Duodenal mucosa (tissue), 2 donors: ENCODE data around the gene HSPBP1.

ENCODE experiments used
- H3K27ac ChIP-seq: one replicate; pipeline ENCODE4 v1.7.0; 2013; ENCODE audit warnings: low read depth, low read length
- H3K27me3 ChIP-seq, 2 donors: one replicate each; pipeline ENCODE4 v1.7.0; 2013; ENCODE audit warnings: low read length in 2 of 2, control low read depth in 1 of 2; ENCODE audit not compliant: insufficient read depth in 2 of 2, control insufficient read depth in 1 of 2
- H3K36me3 ChIP-seq, 2 donors: one replicate each; pipeline ENCODE4 v1.7.0; 2013; ENCODE audit warnings: low read length in 2 of 2, control low read depth in 1 of 2; ENCODE audit not compliant: insufficient read depth in 2 of 2, control insufficient read depth in 1 of 2
- H3K4me1 ChIP-seq, 2 donors: one replicate each; pipeline ENCODE4 v1.7.0; 2013; ENCODE audit warnings: low read length in 2 of 2, control low read depth in 1 of 2; ENCODE audit not compliant: insufficient read depth in 2 of 2, control insufficient read depth in 1 of 2
- H3K4me3 ChIP-seq, 2 donors: one replicate each; pipeline ENCODE4 v1.7.0; 2013; ENCODE audit warnings: low read length in 2 of 2, low read depth in 1 of 2
- H3K9ac ChIP-seq, 2 donors: one replicate each; pipeline ENCODE4 v1.7.0; 2013; ENCODE audit warnings: low read length in 2 of 2, low read depth in 1 of 2
- H3K9me3 ChIP-seq, 2 donors: one replicate each; pipeline ENCODE4 v1.7.0; 2013; ENCODE audit warnings: low read length in 2 of 2, control low read depth in 1 of 2; ENCODE audit not compliant: control insufficient read depth in 1 of 2

Gene HSPBP1

DNA sequence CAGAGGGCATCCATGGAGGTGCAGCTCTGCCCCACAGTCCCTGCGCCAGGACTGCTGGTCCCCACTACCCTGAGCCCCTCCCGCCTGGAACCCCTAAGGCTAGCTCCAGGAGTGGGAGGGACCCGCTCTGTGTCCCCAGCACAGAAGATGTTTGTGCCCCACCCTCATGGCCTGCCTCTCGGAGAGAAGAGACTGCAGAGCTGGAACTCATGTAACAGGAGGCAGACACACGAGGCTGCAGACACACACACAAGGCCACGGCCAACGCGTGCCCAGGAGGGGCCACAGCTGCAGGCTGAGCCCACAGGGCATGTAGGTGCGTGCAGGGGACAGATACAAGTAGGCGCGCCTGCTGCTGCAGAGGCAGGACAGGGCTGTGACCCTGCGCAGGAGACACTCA, 40.9 kb downstream of the HSPBP1 start:
- no peak overlapping the region for H3K9ac ChIP-seq
- H3K27me3 ChIP-seq, result no peaks in the 10 kb centered on the region
- H3K4me3 ChIP-seq, result no peak overlapping the region
- no peaks in the 10 kb centered on the region for H3K9me3 ChIP-seq
- H3K36me3 ChIP-seq, result peaks cover 66 to 87% of the 10 kb centered on the region in 2 donors
- no peaks in the 10 kb centered on the region for H3K4me1 ChIP-seq
- no peak overlapping the region for H3K27ac ChIP-seq

DNA sequence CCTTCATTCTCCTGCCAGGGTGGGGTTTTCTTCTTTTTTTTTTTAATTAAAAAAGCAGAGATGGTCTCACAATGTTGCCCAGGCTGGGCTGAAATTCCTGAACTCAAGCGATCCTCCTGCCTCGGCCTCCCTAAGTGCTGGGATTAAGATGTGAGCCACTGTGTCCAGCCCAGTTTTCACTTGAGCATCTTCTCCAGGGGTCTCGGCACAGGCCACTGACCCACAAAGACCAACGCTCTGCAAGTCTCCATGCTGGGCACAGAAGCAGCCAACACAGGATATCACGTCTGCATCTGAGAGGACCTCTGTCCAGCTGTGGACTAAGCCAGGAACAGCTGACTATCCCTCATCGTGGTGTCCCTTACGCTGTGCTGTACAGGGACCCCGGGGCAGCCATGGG, 41.9 kb downstream of the HSPBP1 start:
- Histone ChIP-seq H3K9me3 (no peaks in the 10 kb centered on the region), H3K27me3 (no peaks in the 10 kb centered on the region), H3K36me3 (peaks cover 67 to 82% of the 10 kb centered on the region in 2 donors), H3K4me3 (no peak overlapping the region), H3K4me1 (no peaks in the 10 kb centered on the region), H3K9ac (no peak overlapping the region), H3K27ac (no peak overlapping the region)

GRCh38 chr19:55232986-55233385, 46.9 kb downstream of the HSPBP1 start:
- Histone ChIP-seq H3K27me3 (no peaks in the 10 kb centered on the region), H3K4me3 (no peak overlapping the region), H3K9ac (no peak overlapping the region), H3K4me1 (peaks cover 12 to 15% of the 10 kb centered on the region in 2 donors), H3K36me3 (peaks cover 40 to 81% of the 10 kb centered on the region in 2 donors), H3K27ac (no peak overlapping the region), H3K9me3 (no peaks in the 10 kb centered on the region)

GRCh38 chr19:55232286-55232602, 47.7 kb downstream of the HSPBP1 start:
- no peaks in the 10 kb centered on the region for H3K27me3 ChIP-seq
- H3K9ac ChIP-seq, result no peak overlapping the region
- no peak overlapping the region for H3K27ac ChIP-seq
- H3K4me1 ChIP-seq, result peaks cover 13 to 19% of the 10 kb centered on the region in 2 donors
- no peak overlapping the region for H3K4me3 ChIP-seq
- no peaks in the 10 kb centered on the region for H3K9me3 ChIP-seq
- peaks cover 33 to 81% of the 10 kb centered on the region in 2 donors for H3K36me3 ChIP-seq

GRCh38 chr19:55231391-55232285, 48.3 kb downstream of the HSPBP1 start:
- H3K27ac ChIP-seq, result no peak overlapping the region
- H3K4me1 ChIP-seq, result peaks cover 13 to 19% of the 10 kb centered on the region in 2 donors
- H3K9ac ChIP-seq, result no peak overlapping the region
- H3K4me3 ChIP-seq, result no peak overlapping the region
- no peaks in the 10 kb centered on the region for H3K27me3 ChIP-seq
- peaks cover 27 to 81% of the 10 kb centered on the region in 2 donors for H3K36me3 ChIP-seq
- H3K9me3 ChIP-seq, result no peaks in the 10 kb centered on the region

GRCh38 chr19:55230780-55231179, 49.1 kb downstream of the HSPBP1 start:
- peaks cover 21 to 77% of the 10 kb centered on the region in 2 donors for H3K36me3 ChIP-seq
- no peak overlapping the region for H3K9ac ChIP-seq
- no peaks in the 10 kb centered on the region for H3K27me3 ChIP-seq
- peaks cover 13 to 19% of the 10 kb centered on the region in 2 donors for H3K4me1 ChIP-seq
- H3K27ac ChIP-seq, result no peak overlapping the region
- H3K4me3 ChIP-seq, result no peak overlapping the region
- H3K9me3 ChIP-seq, result no peaks in the 10 kb centered on the region

DNA sequence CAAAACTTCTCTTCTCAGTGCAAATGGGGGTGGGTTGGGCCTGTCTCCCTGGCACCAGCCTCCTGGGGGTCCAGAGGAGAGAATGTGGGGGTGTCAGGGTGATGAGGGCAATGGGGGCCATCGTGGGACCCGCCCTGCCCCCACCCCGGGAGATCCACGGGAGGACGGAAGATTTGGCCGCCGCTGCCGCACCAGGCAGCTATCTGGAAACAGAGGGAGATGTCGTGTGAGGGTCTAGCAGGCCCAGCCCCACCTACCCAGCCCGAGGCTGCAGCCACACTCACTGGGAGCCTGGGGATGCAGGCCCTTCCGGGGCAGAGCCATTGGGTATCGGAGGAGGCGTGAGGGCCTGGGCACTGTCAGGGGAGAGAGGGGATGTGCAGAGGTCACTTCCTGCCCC, 49.6 kb downstream of the HSPBP1 start:
- peaks cover 13 to 19% of the 10 kb centered on the region in 2 donors for H3K4me1 ChIP-seq
- H3K27me3 ChIP-seq, result no peaks in the 10 kb centered on the region
- H3K36me3 ChIP-seq, result peaks cover 21 to 80% of the 10 kb centered on the region in 2 donors
- no peak overlapping the region for H3K27ac ChIP-seq
- H3K9me3 ChIP-seq, result no peaks in the 10 kb centered on the region
- no peak overlapping the region for H3K9ac ChIP-seq
- no peak overlapping the region for H3K4me3 ChIP-seq

DNA sequence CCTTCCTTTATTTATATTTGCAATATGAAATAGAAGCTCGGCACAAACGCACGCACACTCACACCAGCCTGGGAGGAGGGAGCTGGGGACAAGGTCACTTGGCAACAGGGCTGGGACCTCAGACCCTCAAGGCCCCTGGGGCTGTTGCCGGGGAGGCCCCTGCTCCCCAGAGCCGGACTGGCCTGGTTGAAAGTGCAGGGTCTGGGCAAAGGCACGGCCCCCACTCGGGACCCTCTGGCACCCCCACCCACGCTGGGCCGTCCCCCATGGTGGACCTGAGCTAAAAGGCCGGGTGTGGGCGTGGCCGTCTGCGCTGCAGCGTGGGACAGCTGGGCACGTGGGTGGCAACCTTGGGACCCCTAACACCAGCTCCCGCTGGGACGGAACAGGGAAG, 50.1 kb downstream of the HSPBP1 start:
- Histone ChIP-seq H3K9me3 (no peaks in the 10 kb centered on the region), H3K27ac (no peak overlapping the region), H3K4me3 (no peak overlapping the region), H3K36me3 (peaks cover 18 to 78% of the 10 kb centered on the region in 2 donors), H3K9ac (no peak overlapping the region), H3K4me1 (peaks cover 13 to 19% of the 10 kb centered on the region in 2 donors), H3K27me3 (no peaks in the 10 kb centered on the region)

GRCh38 chr19:55229145-55229788, 50.6 kb downstream of the HSPBP1 start:
- no peaks in the 10 kb centered on the region for H3K9me3 ChIP-seq
- H3K9ac ChIP-seq, result peak overlapping the region in 1 of 2 donors; percentile 38
- H3K27me3 ChIP-seq, result no peaks in the 10 kb centered on the region
- H3K4me1 ChIP-seq, result peaks cover 13 to 19% of the 10 kb centered on the region in 2 donors
- H3K4me3 ChIP-seq, result peak overlapping the region; percentile 21 to 23
- H3K36me3 ChIP-seq, result peaks cover 13 to 73% of the 10 kb centered on the region in 2 donors
- H3K27ac ChIP-seq, result no peak overlapping the region

GRCh38 chr19:55228403-55229031, 51.4 kb downstream of the HSPBP1 start, which contains the start of gene TMEM86B:
TSS of gene TMEM86B (minus strand) at chr19:55228763. CDS start at chr19:55228741, 22 bp downstream.
- peak within 1 kb of the TSS in 1 of 2 donors; percentile 38 for H3K9ac ChIP-seq
- H3K27ac ChIP-seq, result no peak within 1 kb of the TSS
- peak within 1 kb of the TSS; percentile 23 to 36 for H3K4me3 ChIP-seq
- peaks cover 13 to 19% of the 10 kb centered on the region in 2 donors for H3K4me1 ChIP-seq
- H3K27me3 ChIP-seq, result no peaks in the 10 kb centered on the region
- H3K36me3 ChIP-seq, result peaks cover 11 to 72% of the 10 kb centered on the region in 2 donors
- H3K9me3 ChIP-seq, result no peaks in the 10 kb centered on the region
